ENCODE data around the gene COL5A2.

- TF ChIP-seq CTCF (IDR thresholded peaks at IDR 0.05) (no peak), POLR2A (IDR thresholded peaks at IDR 0.05) (no peak), EP300 (IDR thresholded peaks at IDR 0.05) (no peak)
Observed at GRCh38 chr2:189210250-189211087, 30.9 kb upstream of the COL5A2 start.

Data from upper lobe of left lung (tissue), 4 donors.